GM23248 (cell line): ENCODE measurements around the gene RNASEH2B.

Experiments used
- EZH2 ChIP-seq: fragments of 200-600 bp; sonication (generic); IDR thresholded peaks from 2 replicates; pipeline ENCODE4 v1.6.1; 2018; ENCODE audit warnings: antibody characterized with exemption, mild to moderate bottlenecking; ENCODE audit not compliant: insufficient read depth, poor library complexity, severe bottlenecking
- EZH2phosphoT487 ChIP-seq: fragments of 200-600 bp; sonication (generic); IDR thresholded peaks from 2 replicates; pipeline ENCODE4 v1.6.1; 2018; ENCODE audit warnings: antibody characterized with exemption, moderate library complexity, mild to moderate bottlenecking, low read depth; ENCODE audit not compliant: insufficient read depth

DNA sequence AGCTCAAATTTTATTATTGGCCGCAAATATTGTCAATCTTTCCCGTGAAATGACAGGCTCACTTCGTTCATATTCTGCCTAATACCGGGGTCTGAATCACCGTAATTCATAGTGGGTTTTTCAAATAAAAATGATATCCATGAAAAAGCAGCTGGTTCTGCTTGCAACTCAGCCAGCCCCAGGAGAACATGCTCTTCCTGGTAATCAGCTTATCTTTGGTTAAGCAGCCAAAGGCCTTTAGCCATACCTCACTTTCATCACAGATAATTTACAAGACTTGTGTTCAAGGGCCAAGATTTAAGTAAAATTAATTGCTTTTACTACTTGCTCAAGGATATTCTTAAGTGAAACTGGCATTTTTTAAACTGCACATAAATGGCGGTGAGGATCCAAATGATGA lies 22.5 kb downstream of the RNASEH2B start:
- TF ChIP-seq EZH2 (no peak), EZH2phosphoT487 (no peak)
